ENCODE results near the gene MAP3K5.

DNA sequence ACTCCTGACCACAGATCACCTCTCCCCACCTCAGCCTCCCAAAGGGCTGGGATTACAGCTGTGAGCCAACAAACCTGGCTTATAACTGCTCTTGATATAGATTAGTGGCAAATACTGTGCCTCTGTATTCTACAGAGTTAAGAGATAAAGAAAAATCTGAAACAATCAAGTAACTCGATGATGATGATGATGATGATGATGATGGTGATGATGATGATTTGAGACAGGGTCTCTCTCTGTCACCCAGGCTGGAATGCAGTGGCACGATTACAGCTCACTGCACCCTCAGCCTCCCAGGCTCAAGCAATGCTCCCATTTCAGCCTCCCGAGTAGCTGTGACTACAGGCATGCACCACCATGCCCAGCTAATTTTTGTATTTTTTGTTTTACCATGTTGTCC is 175.8 kb downstream of the MAP3K5 start:
- no peak for TF ChIP-seq POLR2A (IDR thresholded peaks at IDR 0.05)
- TF ChIP-seq, protein P1, sequence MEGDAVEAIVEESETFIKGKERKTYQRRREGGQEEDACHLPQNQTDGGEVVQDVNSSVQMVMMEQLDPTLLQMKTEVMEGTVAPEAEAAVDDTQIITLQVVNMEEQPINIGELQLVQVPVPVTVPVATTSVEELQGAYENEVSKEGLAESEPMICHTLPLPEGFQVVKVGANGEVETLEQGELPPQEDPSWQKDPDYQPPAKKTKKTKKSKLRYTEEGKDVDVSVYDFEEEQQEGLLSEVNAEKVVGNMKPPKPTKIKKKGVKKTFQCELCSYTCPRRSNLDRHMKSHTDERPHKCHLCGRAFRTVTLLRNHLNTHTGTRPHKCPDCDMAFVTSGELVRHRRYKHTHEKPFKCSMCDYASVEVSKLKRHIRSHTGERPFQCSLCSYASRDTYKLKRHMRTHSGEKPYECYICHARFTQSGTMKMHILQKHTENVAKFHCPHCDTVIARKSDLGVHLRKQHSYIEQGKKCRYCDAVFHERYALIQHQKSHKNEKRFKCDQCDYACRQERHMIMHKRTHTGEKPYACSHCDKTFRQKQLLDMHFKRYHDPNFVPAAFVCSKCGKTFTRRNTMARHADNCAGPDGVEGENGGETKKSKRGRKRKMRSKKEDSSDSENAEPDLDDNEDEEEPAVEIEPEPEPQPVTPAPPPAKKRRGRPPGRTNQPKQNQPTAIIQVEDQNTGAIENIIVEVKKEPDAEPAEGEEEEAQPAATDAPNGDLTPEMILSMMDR (IDR thresholded peaks at IDR 0.05): no peak
- TF ChIP-seq POLR2AphosphoS5 (IDR thresholded peaks at IDR 0.05): no peak

Measured in gastroesophageal sphincter (tissue), 3 donors.